Fibroblast of the aortic adventitia (primary cell): ENCODE measurements around the gene CTTNBP2NL. TPM values are rescaled to one million over a fixed set of nuclear protein-coding genes. Genes with fewer than 3 reads are reported as not detected.
A peak's percentile ranks its signal among the peaks of the same experiment; 100 is the strongest.

Experiments
- DNase-seq: peaks from one replicate; pipeline ENCODE4 v3.0.0-alpha.2; 2010; ENCODE audit warnings: low read depth
- H3K4me3 ChIP-seq: 2 replicates; pipeline ENCODE4 v1.5.1; 2011; ENCODE audit warnings: low read depth, mild to moderate bottlenecking, control low read depth, low read length, moderate library complexity
- CTCF ChIP-seq: IDR thresholded peaks from 2 replicates; pipeline ENCODE4 v1.5.1; 2011; ENCODE audit warnings: mild to moderate bottlenecking, low read length, control low read depth, inconsistent platforms; ENCODE audit not compliant: insufficient read depth
- total RNA-seq: library from RNA; depleted of rRNA; stranded (reverse); fragments of >200 nt; gene quantifications from 2 replicates; pipeline ENCODE4 v1.2.3, GENCODE V29; 2012; ENCODE audit warnings: low replicate concordance

CTTNBP2NL gene
- total RNA-seq, 1 donor: 27.0 TPM

GRCh38 chr1:112391603-112391940 lies 4.4 kb upstream of the CTTNBP2NL start:
- TF ChIP-seq CTCF: no peak
- peak overlapping the region; percentile 61 for H3K4me3 ChIP-seq
- DNase-seq: no peak

- DNase-seq: peak; percentile 79
- no peak overlapping the region for H3K4me3 ChIP-seq
- no peak for TF ChIP-seq CTCF
These were observed 2.4 kb upstream of the CTTNBP2NL start for GRCh38 chr1:112393631-112393974.

GRCh38 chr1:112394743-112395062 lies 1.3 kb upstream of the CTTNBP2NL start:
- TF ChIP-seq CTCF: no peak

GRCh38 chr1:112395256-112395820 lies 676 bp upstream of the CTTNBP2NL start:
- TF ChIP-seq CTCF: no peak
- H3K4me3 ChIP-seq: peak overlapping the region; percentile 75
- DNase-seq: peak; percentile 34

More at GRCh38 chr1:112394743-112395062, 1.3 kb upstream of the CTTNBP2NL start:
- H3K4me3 ChIP-seq: peak overlapping the region; percentile 54
- DNase-seq: no peak

- DNase-seq: peak; percentile 33
- no peak for TF ChIP-seq CTCF
- peak overlapping the region; percentile 99 for H3K4me3 ChIP-seq
These were observed 848 bp downstream of the CTTNBP2NL start for GRCh38 chr1:112396653-112397471.

GRCh38 chr1:112397841-112398240 lies 1.8 kb downstream of the CTTNBP2NL start:
- H3K4me3 ChIP-seq: peak overlapping the region; percentile 99
- TF ChIP-seq CTCF: no peak
- no peak for DNase-seq
